Gastroesophageal sphincter (tissue), 4 donors: ENCODE measurements around the gene SPDYE11. TPM values are rescaled to one million over a fixed set of nuclear protein-coding genes. Genes with fewer than 3 reads are reported as not detected.
"Not testable (repeated sequence)": the region's sequence is repeated elsewhere in the genome, so short reads cannot be mapped to it uniquely, and the experiment has no call there.

Source experiments
- ATAC-seq: fragments of 150-250 bp; one replicate; pipeline ENCODE4 v1.9.1; 2016; ENCODE audit warnings: mild to moderate bottlenecking, moderate library complexity
- H3K27ac ChIP-seq, 4 donors: fragments of 200-600 bp; sonication (generic) in 3 of 4; 1 replicate in 3 of 4; 2 replicates in 1 of 4; pipeline ENCODE4 v1.5.1; 2016 to 2019
- H3K27me3 ChIP-seq: fragments of 200-600 bp; sonication (generic); one replicate; pipeline ENCODE4 v1.5.1; 2019
- H3K36me3 ChIP-seq, 2 donors: fragments of 200-600 bp; sonication (generic); one replicate each; pipeline ENCODE4 v1.5.1; 2019; ENCODE audit warnings: control low read depth in 1 of 2
- H3K4me1 ChIP-seq, 3 donors: fragments of 200-600 bp; sonication (generic); 1 replicate in 2 of 3; 2 replicates in 1 of 3; pipeline ENCODE4 v1.5.1; 2016 to 2019; ENCODE audit warnings: control low read depth in 2 of 3
- H3K4me3 ChIP-seq, 2 donors: fragments of 200-600 bp; sonication (generic); one replicate each; pipeline ENCODE4 v1.5.1; 2019; ENCODE audit warnings: mild to moderate bottlenecking in 1 of 2, moderate library complexity in 1 of 2
- H3K9me3 ChIP-seq, 3 donors: fragments of 200-600 bp; sonication (generic); one replicate each; pipeline ENCODE4 v1.5.1; 2017 to 2019; ENCODE audit warnings: control low read depth in 2 of 3
- POLR2A ChIP-seq, 2 donors: fragments of 450-650 bp; IDR thresholded peaks; one replicate each; pipeline ENCODE4 v1.6.1; 2017; ENCODE audit warnings: antibody characterized with exemption in 2 of 2, mild to moderate bottlenecking in 2 of 2, moderate library complexity in 1 of 2
- POLR2AphosphoS5 ChIP-seq: sonication (generic); formaldehyde crosslinking; IDR thresholded peaks from one replicate; pipeline ENCODE4 v1.6.1; 2017; ENCODE audit warnings: antibody characterized with exemption
- WGBS, 2 donors: methylation state at CpG; one replicate each; pipeline ENCODE4 v1.1.5; 2018; ENCODE audit warnings: low coverage in 1 of 2; 5-methylcytosine and 5-hydroxymethylcytosine counted together
- small RNA-seq, 4 donors: library from RNA; depleted of rRNA; stranded (forward); fragments of <200 nt; gene quantifications; one replicate each; pipeline ENCODE3, GENCODE V24; 2016
- total RNA-seq, 4 donors: library from RNA; depleted of rRNA; stranded (reverse); fragments of >200 nt; gene quantifications; one replicate each; pipeline ENCODE4 v1.1.0, GENCODE V29; 2016

The SPDYE11 gene
- total RNA-seq = not detected

GRCh38 chr7:73057811-73058210 lies at the start of gene SPDYE11:
Gene SPDYE11 (minus strand): TSS chr7:73057911. CDS start chr7:73056111, 1,800 bp downstream.
- H3K27ac ChIP-seq, H3K27me3 ChIP-seq, ATAC-seq, H3K4me3 ChIP-seq, H3K36me3 ChIP-seq, H3K9me3 ChIP-seq, H3K4me1 ChIP-seq: not testable (repeated sequence)
- no CpG with 5 or more reads among the region's 8 CpGs for whole genome bisulfite sequencing, 2 donors

- WGBS, 2 donors = no CpG with 5 or more reads among the region's 8 CpGs
- not testable (repeated sequence) for H3K27me3 ChIP-seq, H3K9me3 ChIP-seq, ATAC-seq, H3K36me3 ChIP-seq, H3K27ac ChIP-seq, H3K4me1 ChIP-seq, H3K4me3 ChIP-seq
Observed at GRCh38 chr7:73085938-73086337, 28.2 kb upstream of the SPDYE11 start, which contains the start of gene SPDYE9. Gene SPDYE9 (minus strand): TSS chr7:73086038. CDS start chr7:73084238, 1,800 bp downstream.

GRCh38 chr7:73029666-73030065 lies 28.0 kb downstream of the SPDYE11 start, which contains the start of gene SPDYE8:
Gene SPDYE8 (minus strand): TSS chr7:73029766. CDS start chr7:73027966, 1,800 bp downstream.
- WGBS, 2 donors = no CpG with 5 or more reads among the region's 8 CpGs
- H3K27me3 ChIP-seq, H3K4me3 ChIP-seq, ATAC-seq, H3K9me3 ChIP-seq, H3K27ac ChIP-seq, H3K4me1 ChIP-seq, H3K36me3 ChIP-seq: not testable (repeated sequence)

- 8 to 11% methylated on average over 10 of the region's 10 CpGs for WGBS, 2 donors
- not testable (repeated sequence) for H3K36me3 ChIP-seq, H3K27me3 ChIP-seq, ATAC-seq, H3K9me3 ChIP-seq
- Histone ChIP-seq H3K4me3 (peak overlapping the region in 1 of 2 donors; percentile 61), H3K4me1 (peaks cover 0 to 12% (median 3%) of the 10 kb centered on the region in 3 donors), H3K27ac (peak overlapping the region; percentile 62 to 93 (median 86))
Observed at GRCh38 chr7:73006491-73006890, 51.2 kb downstream of the SPDYE11 start.

GRCh38 chr7:73005693-73006447 lies 51.8 kb downstream of the SPDYE11 start:
- TF ChIP-seq POLR2AphosphoS5 (peak; percentile 95), POLR2A (IDR thresholded peaks at IDR 0.05) (peak; percentile 81 to 91)
- not testable (repeated sequence) for H3K36me3 ChIP-seq, H3K9me3 ChIP-seq, H3K27me3 ChIP-seq
- Histone ChIP-seq H3K4me3 (peak overlapping the region; percentile 61 to 71), H3K4me1 (peaks cover 0 to 12% (median 3%) of the 10 kb centered on the region in 3 donors), H3K27ac (peak overlapping the region; percentile 89 to 95 (median 93))
- 1% methylated on average over 16 of the region's 66 CpGs; no CpG with 5 or more reads in 1 of the 2 donors for WGBS, 2 donors
- ATAC-seq = peak; percentile 95

GRCh38 chr7:73005356-73005692 lies 52.4 kb downstream of the SPDYE11 start:
- H3K4me1 ChIP-seq = peaks cover 0 to 12% (median 3%) of the 10 kb centered on the region in 3 donors

GRCh38 chr7:72997887-72998468 lies 59.7 kb downstream of the SPDYE11 start:
- WGBS, 2 donors = no CpG with 5 or more reads among the region's 11 CpGs
- H3K27ac ChIP-seq, H3K27me3 ChIP-seq, H3K36me3 ChIP-seq, H3K4me3 ChIP-seq, H3K4me1 ChIP-seq, ATAC-seq, H3K9me3 ChIP-seq: not testable (repeated sequence)

More at GRCh38 chr7:73005356-73005692, 52.4 kb downstream of the SPDYE11 start:
- H3K4me3 ChIP-seq = peak overlapping the region; percentile 61 to 71
- not testable (repeated sequence) for H3K9me3 ChIP-seq, H3K27me3 ChIP-seq, H3K36me3 ChIP-seq
- peak; percentile 94 for ATAC-seq
- no CpG with 5 or more reads among the region's 30 CpGs for WGBS, 2 donors
- peak overlapping the region; percentile 89 to 95 (median 93) for H3K27ac ChIP-seq

Small RNA genes lying within 50 kb of the gene (small RNA-seq; reads per million reads assigned to genes)
- 0 reads per million in 4 donors for gene RF00019

Other genes with a start within 250 kb of the SPDYE11 start
- gene TYW1B, start 229.7 kb downstream of the SPDYE11 start, total RNA-seq = 1 to 10 TPM; 1.7 to 4.5 (median 3.2) TPM
- gene POM121, start 132.8 kb downstream of the SPDYE11 start, total RNA-seq = 10 to 100 TPM; 11.8 to 22.1 (median 14.6) TPM
- gene TRIM74, start 88.4 kb downstream of the SPDYE11 start, total RNA-seq = 1 to 10 TPM in 1 of 4 donors, not detected in 3; 2.6 TPM
- not detected for gene SPDYE8, start 28.1 kb downstream of the SPDYE11 start, total RNA-seq
- not detected for gene SPDYE9, start 28.1 kb upstream of the SPDYE11 start, total RNA-seq